Suppressor macrophage treated with lipopolysaccharide for 4 hours (primary cell): ENCODE measurements around the gene NTM.

ENCODE experiments used
- DNase-seq: peaks from one replicate; pipeline ENCODE4 v3.0.0-alpha.2; 2020

NTM gene

GRCh38 chr11:131943295-131943694, 572.9 kb downstream of the NTM start:
- DNase-seq, result no peak

- DNase-seq, result no peak
Observed at GRCh38 chr11:131944736-131945135, 574.3 kb downstream of the NTM start.

GRCh38 chr11:131945706-131946105, 575.3 kb downstream of the NTM start:
- DNase-seq, result no peak

GRCh38 chr11:131947511-131947910, 577.1 kb downstream of the NTM start:
- no peak for DNase-seq

GRCh38 chr11:131951121-131951520, 580.7 kb downstream of the NTM start:
- no peak for DNase-seq

GRCh38 chr11:131954146-131954545, 583.7 kb downstream of the NTM start:
- no peak for DNase-seq

- DNase-seq, result no peak
Observed at GRCh38 chr11:131955904-131956303, 585.5 kb downstream of the NTM start.

- DNase-seq, result no peak
Observed at GRCh38 chr11:131957201-131957600, 586.8 kb downstream of the NTM start.

GRCh38 chr11:131957875-131958274, 587.5 kb downstream of the NTM start:
- DNase-seq, result no peak

- no peak for DNase-seq
Observed at GRCh38 chr11:131962818-131963217, 592.4 kb downstream of the NTM start.

GRCh38 chr11:131964698-131965483, 594.5 kb downstream of the NTM start:
- no peak for DNase-seq

- no peak for DNase-seq
Observed at GRCh38 chr11:131965504-131965903, 595.1 kb downstream of the NTM start.

- DNase-seq, result no peak
Observed at GRCh38 chr11:131966667-131967066, 596.3 kb downstream of the NTM start.

- no peak for DNase-seq
Observed at GRCh38 chr11:131969261-131969660, 598.8 kb downstream of the NTM start.

- DNase-seq, result no peak
Observed at GRCh38 chr11:131973061-131973460, 602.6 kb downstream of the NTM start.

- no peak for DNase-seq
Observed at GRCh38 chr11:131975619-131976018, 605.2 kb downstream of the NTM start.

- no peak for DNase-seq
Observed at GRCh38 chr11:131976021-131976420, 605.6 kb downstream of the NTM start.

GRCh38 chr11:131977231-131977630, 606.8 kb downstream of the NTM start:
- DNase-seq, result no peak

GRCh38 chr11:131977854-131978253, 607.4 kb downstream of the NTM start:
- no peak for DNase-seq

GRCh38 chr11:131978351-131978750, 607.9 kb downstream of the NTM start:
- DNase-seq, result no peak

GRCh38 chr11:131979364-131979763, 608.9 kb downstream of the NTM start:
- no peak for DNase-seq

- DNase-seq, result no peak
Observed at GRCh38 chr11:131980199-131980598, 609.8 kb downstream of the NTM start.

GRCh38 chr11:131980888-131981668, 610.7 kb downstream of the NTM start:
- DNase-seq, result no peak

- no peak for DNase-seq
Observed at GRCh38 chr11:131982154-131982553, 611.7 kb downstream of the NTM start.
